ENCODE results near the gene DDT. TPM values are rescaled to one million over a fixed set of nuclear protein-coding genes. Genes with fewer than 3 reads are reported as not detected.

The DDT gene
- total RNA-seq, 1 experiment from 2014 or later, result 137 TPM

DNA sequence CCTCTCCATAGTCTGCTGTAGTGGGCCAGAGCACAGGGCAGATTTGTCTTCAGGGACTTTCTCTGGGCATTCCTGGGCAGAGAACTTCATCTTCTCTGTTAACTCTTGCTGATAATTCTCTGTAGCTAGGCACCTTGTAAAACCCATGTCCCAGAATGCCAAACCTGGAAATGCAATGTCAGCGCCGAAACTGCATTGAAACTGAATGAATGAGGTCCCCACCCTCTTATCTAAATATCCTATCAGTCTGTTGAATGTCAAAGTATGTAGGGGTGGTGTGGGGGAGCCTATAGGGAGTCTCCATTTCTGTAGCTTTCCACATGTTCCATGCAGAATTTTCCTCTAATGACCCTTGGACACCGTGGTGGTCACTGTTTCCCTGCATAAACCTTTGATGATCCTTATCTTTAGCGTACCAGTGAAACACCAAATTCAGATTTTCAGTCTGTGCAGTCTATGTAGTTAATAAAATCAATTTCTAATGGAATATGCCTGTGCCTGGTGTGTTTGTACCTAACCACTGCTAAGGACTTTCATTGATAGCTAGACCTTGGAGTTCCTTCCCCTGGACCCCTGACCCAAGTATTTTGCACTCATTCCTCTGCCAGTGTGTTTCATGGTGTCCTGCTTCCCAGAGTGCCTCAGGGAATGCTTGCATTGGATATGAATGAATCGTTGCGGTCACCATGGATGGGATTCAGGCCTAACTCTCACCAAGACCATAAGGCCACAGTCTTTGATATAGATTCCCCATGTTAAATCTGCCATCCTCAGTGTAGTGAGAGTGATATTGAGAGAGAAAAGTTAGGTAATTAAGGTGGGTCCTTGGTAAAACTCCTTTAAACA lies 34.4 kb upstream of the DDT start:
- Histone ChIP-seq H3K27me3 (ENCODE audit: control insufficient read depth, insufficient read depth, low read length) (no peaks in the 10 kb centered on the region), H3K27ac (ENCODE audit: low read length) (no peak overlapping the region), H3K4me3 (ENCODE audit: low read depth in 2 of 2, low read length in 2 of 2) (no peak overlapping the region), H3K9me3 (ENCODE audit: control insufficient read depth, insufficient read depth, low read depth, low read length) (no peaks in the 10 kb centered on the region), H3K36me3 (ENCODE audit: control insufficient read depth, insufficient read depth, low read length) (no peaks in the 10 kb centered on the region), H3K4me1 (ENCODE audit: control insufficient read depth, insufficient read depth, low read length) (no peaks in the 10 kb centered on the region)
- ATAC-seq (no peak), DNase-seq (ENCODE audit: low read depth, low spot score) (no peak)
- in situ Hi-C loops (cut with HindIII; ENCODE audit: low pct_unique_long_range_greater_than_20kb, low sequenced_read_pairs) (no loop called here), intact Hi-C loops (cut with micrococcal nuclease; ENCODE audit: unreplicated experiment) (no loop called here)
- CTCF ChIA-PET, result no interaction called here
- BruUV-seq (replicated peaks), result no TSS peak
- POLR2A ChIA-PET, result no interaction called here
- TF ChIP-seq POLR2AphosphoS5 (IDR thresholded peaks at IDR 0.05; ENCODE audit: low read depth, low read length) (no peak), SIN3A (IDR thresholded peaks at IDR 0.05; ENCODE audit: borderline replicate concordance, insufficient read depth, low read depth, low read length) (no peak), CTCF (IDR thresholded peaks at IDR 0.05) (no peak), REST (IDR thresholded peaks at IDR 0.05; ENCODE audit: insufficient read depth in 1 of 2, low read depth in 2 of 2, low read length in 1 of 2) (no peak), TCF7L2 (IDR thresholded peaks at IDR 0.05; ENCODE audit: low read depth, low read length) (no peak)

DNA sequence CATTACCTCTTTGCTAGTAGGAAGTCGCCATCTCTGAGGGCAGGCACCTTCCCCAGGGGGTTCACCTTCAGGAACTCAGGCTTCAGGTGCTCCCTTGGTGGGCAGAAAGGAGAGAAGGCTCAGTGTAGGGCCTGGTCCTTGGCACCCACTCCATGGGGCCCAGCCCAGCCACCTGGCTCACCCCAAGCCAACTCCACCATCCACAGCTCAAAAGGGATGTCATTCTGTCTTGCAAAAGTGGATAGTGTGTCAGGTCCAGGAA lies 33.7 kb upstream of the DDT start:
- intact Hi-C loops (cut with micrococcal nuclease; ENCODE audit: unreplicated experiment) (no loop called here), in situ Hi-C loops (cut with HindIII; ENCODE audit: low pct_unique_long_range_greater_than_20kb, low sequenced_read_pairs) (no loop called here)
- H3K27ac ChIP-seq (ENCODE audit: low read length), result no peak overlapping the region
- no peaks in the 10 kb centered on the region for H3K36me3 ChIP-seq (ENCODE audit: control insufficient read depth, insufficient read depth, low read length)
- H3K9me3 ChIP-seq (ENCODE audit: control insufficient read depth, insufficient read depth, low read depth, low read length), result no peaks in the 10 kb centered on the region
- DNase-seq (ENCODE audit: low read depth, low spot score) (no peak), ATAC-seq (no peak)
- no peak overlapping the region for H3K4me3 ChIP-seq (ENCODE audit: low read depth in 2 of 2, low read length in 2 of 2)
- BruUV-seq (replicated peaks), result no TSS peak
- CTCF ChIA-PET, result interaction anchor here (0.7 kb wide), 1 partner anchor 145 kb away, joined by 3 read pairs; no protein-coding TSS in a partner anchor
- H3K27me3 ChIP-seq (ENCODE audit: control insufficient read depth, insufficient read depth, low read length), result no peaks in the 10 kb centered on the region
- H3K4me1 ChIP-seq (ENCODE audit: control insufficient read depth, insufficient read depth, low read length), result no peaks in the 10 kb centered on the region
- POLR2A ChIA-PET, result no interaction called here
- no peak for TF ChIP-seq TCF7L2 (IDR thresholded peaks at IDR 0.05; ENCODE audit: low read depth, low read length)
- TF ChIP-seq POLR2AphosphoS5 (IDR thresholded peaks at IDR 0.05; ENCODE audit: low read depth, low read length), result no peak
- TF ChIP-seq REST (IDR thresholded peaks at IDR 0.05; ENCODE audit: insufficient read depth in 1 of 2, low read depth in 2 of 2, low read length in 1 of 2), result no peak
- TF ChIP-seq SIN3A (IDR thresholded peaks at IDR 0.05; ENCODE audit: borderline replicate concordance, insufficient read depth, low read depth, low read length), result no peak
- no peak for TF ChIP-seq CTCF (IDR thresholded peaks at IDR 0.05)
